K562 (cell line): ENCODE data around the gene TFCP2L1. TPM values are rescaled to one million over a fixed set of nuclear protein-coding genes. Genes with fewer than 3 reads are reported as not detected.

Source experiments
- ATAC-seq: fragments of 200-7000 bp; cut with Tn5 transposase; 3 replicates; pipeline ENCODE4 v1.9.1; 2020; ENCODE audit warnings: moderate library complexity
- BruUV-seq: library from RNA; stranded (reverse); fragments of 400-500 nt; replicated peaks from 2 replicates; lab custom pipeline; 2021; lab: Mats Ljungman, UMichigan
- CTCF ChIA-PET: fragments of 300-600 bp; formaldehyde crosslinking; extraction: SDS; loops from one replicate; lab custom pipeline; 2021; ENCODE audit warnings: low intra/inter-chr PET ratio; lab: Yijun Ruan, JAX
- POLR2A ChIA-PET: fragments of 300-600, 350-650 bp; sonication (Branson Sonifier 250); formaldehyde crosslinking; extraction: SDS; loops from one replicate; lab custom pipeline; 2021; ENCODE audit warnings: antibody characterized with exemption, inconsistent platforms; lab: Yijun Ruan, JAX
- DNase-seq, 4 experiments: peaks; one replicate each; pipeline versions ENCODE4 v3.0.0 to v3.0.0-alpha.2; 2011 to 2018; ENCODE audit warnings: low spot score in 3 of 4, mixed read lengths in 3 of 4; ENCODE audit errors: extremely low read depth in 1 of 4
- FAIRE-seq: peaks from 2 replicates; lab custom pipeline; 2011; peaks lifted over from hg19 to GRCh38; lab: Jason Lieb, UNC
- H2AFZ ChIP-seq: 2 replicates; pipeline ENCODE4 v1.6.0; 2011; ENCODE audit warnings: low read depth, low read length, control low read depth, inconsistent platforms
- H3K27ac ChIP-seq: fragments of 200-600 bp; 3 replicates; pipeline ENCODE4 v1.8.0; 2011; ENCODE audit warnings: low read depth, mild to moderate bottlenecking, control low read depth, inconsistent platforms, low read length, moderate library complexity, mixed read lengths; ENCODE audit errors: extremely low read depth
- H3K27me3 ChIP-seq, 2 experiments: fragments of 300-600 bp in 1 of 2; 2 replicates in 1 of 2; 3 replicates in 1 of 2; pipeline versions ENCODE4 v1.6.0 to v1.8.0; 2011; ENCODE audit warnings: inconsistent platforms in 2 of 2, low read length in 2 of 2, mild to moderate bottlenecking in 1 of 2, mixed read lengths in 1 of 2, moderate library complexity in 1 of 2; ENCODE audit not compliant: control insufficient read depth in 2 of 2, insufficient read depth in 2 of 2
- H3K36me3 ChIP-seq: fragments of 300-600 bp; 3 replicates; pipeline ENCODE4 v1.8.0; 2011; ENCODE audit warnings: mild to moderate bottlenecking, low read length, inconsistent platforms; ENCODE audit not compliant: control insufficient read depth, insufficient read depth
- H3K4me1 ChIP-seq, 2 experiments: fragments of 200-600 bp in 1 of 2; replicated peaks in 1 of 2; 2 replicates in 1 of 2; 3 replicates in 1 of 2; pipeline versions ENCODE4 v1.5.1 to v1.8.0; 2011; ENCODE audit warnings: inconsistent platforms in 2 of 2, low read length in 2 of 2, mild to moderate bottlenecking in 1 of 2, mixed read lengths in 1 of 2, moderate library complexity in 1 of 2; ENCODE audit not compliant: control insufficient read depth in 2 of 2, insufficient read depth in 2 of 2
- H3K4me2 ChIP-seq: 2 replicates; pipeline ENCODE4 v1.6.1; 2011; ENCODE audit warnings: low read length, control low read depth, inconsistent platforms, mixed read lengths; ENCODE audit not compliant: insufficient read depth
- H3K4me3 ChIP-seq: fragments of 200-600 bp; sonication (generic), shearing (Covaris generic); 2 replicates; pipeline ENCODE4 v1.5.1; 2016; ENCODE audit warnings: control low read depth, inconsistent platforms
- H3K79me2 ChIP-seq: fragments of 200-600 bp; 3 replicates; pipeline ENCODE4 v1.8.0; 2011; ENCODE audit warnings: low read length, inconsistent platforms; ENCODE audit not compliant: control insufficient read depth, insufficient read depth
- H3K9ac ChIP-seq, 2 experiments: 2 replicates each; pipeline versions ENCODE4 v1.6.0 to v1.6.1; 2011; ENCODE audit warnings: low read depth in 2 of 2, low read length in 2 of 2, control low read depth in 1 of 2, inconsistent platforms in 1 of 2, mild to moderate bottlenecking in 1 of 2, mixed read lengths in 1 of 2; ENCODE audit not compliant: insufficient read depth in 1 of 2
- H3K9me1 ChIP-seq: one replicate; pipeline ENCODE4 v1.6.0; 2011; ENCODE audit warnings: inconsistent platforms, mild to moderate bottlenecking, low read length, moderate library complexity; ENCODE audit not compliant: control insufficient read depth, insufficient read depth
- H3K9me3 ChIP-seq: replicated peaks from 2 replicates; pipeline ENCODE4 v1.5.1; 2011; ENCODE audit warnings: low read depth, low read length, inconsistent platforms; ENCODE audit not compliant: control insufficient read depth, insufficient read depth
- H4K20me1 ChIP-seq: replicated peaks from 2 replicates; pipeline ENCODE4 v1.6.1; 2011; ENCODE audit warnings: low read length, inconsistent platforms, mixed read lengths; ENCODE audit not compliant: control insufficient read depth, insufficient read depth
- CBX2 ChIP-seq: fragments of 200-600 bp; sonication (generic); IDR thresholded peaks from one replicate; pipeline ENCODE4 v1.6.1; 2012; ENCODE audit warnings: mild to moderate bottlenecking, low read length, inconsistent platforms; ENCODE audit not compliant: insufficient read depth, poor library complexity, severe bottlenecking
- CREM ChIP-seq: IDR thresholded peaks from 2 replicates; pipeline ENCODE4 v1.6.1; 2014; ENCODE audit warnings: antibody characterized with exemption, low read depth
- NEUROD1 ChIP-seq: fragments of 150-350 bp; IDR thresholded peaks from 2 replicates; pipeline ENCODE4 v1.6.1; 2014; ENCODE audit warnings: borderline replicate concordance, low read length, low read depth; ENCODE audit not compliant: partially characterized antibody
- SMARCA4 ChIP-seq: fragments of 450-650 bp; IDR thresholded peaks from 2 replicates; pipeline ENCODE4 v1.6.1; 2016
- ZNF174 ChIP-seq: fragments of 250-450 bp; sonication (Bioruptor Pico); IDR thresholded peaks from 2 replicates; pipeline ENCODE4 v1.4.0; 2020; ENCODE audit warnings: mild to moderate bottlenecking
- ZNF395 ChIP-seq: fragments of 200-800 bp; sonication (Bioruptor generic); IDR thresholded peaks from 2 replicates; pipeline ENCODE4 v1.6.1; 2017; ENCODE audit warnings: missing genetic modification characterization, missing compliant biosample characterization
- WGBS: fragments of 100-300 bp; shearing (Covaris generic); methylation state at CpG from one replicate; pipeline ENCODE4 v1.1.6; 2016; ENCODE audit warnings: low coverage, mixed read lengths; ENCODE audit not compliant: insufficient coverage; ENCODE audit errors: missing lambda C conversion rate; 5-methylcytosine and 5-hydroxymethylcytosine counted together
- in situ Hi-C: fragments of 300-500 bp; cut with MboI; formaldehyde crosslinking; loops from 4 replicates; pipeline ENCODE4 v1.15.0; 2018; ENCODE audit warnings: inconsistent platforms, mixed read lengths
- intact Hi-C: fragments of 100-400 bp; cut with micrococcal nuclease; formaldehyde crosslinking; loops from 2 replicates; pipeline ENCODE4 v1.14.2; 2022
- polyA plus RNA-seq, 8 experiments: library from polyadenylated mRNA; depleted of rRNA in 4 of 8; stranded (reverse) in 5 of 8; unstranded in 3 of 8; fragments of >200 nt; fragmentation: Nextera tagmentation in 2 of 8; fragmentation: Illumina TruSeq in 1 of 8; extraction: Ambion mirVana in 2 of 8; extraction: Trizol in 1 of 8; gene quantifications; 2 replicates each; pipeline versions ENCODE4 v1.2.1 to v1.2.3, GENCODE V29; 2011 to 2014; ENCODE audit warnings: inconsistent platforms in 1 of 8, missing spikeins in 1 of 8
- total RNA-seq, 7 experiments: library from RNA; depleted of rRNA in 6 of 7; stranded (reverse); fragments of >200 nt in 6 of 7; fragmentation: Illumina TruSeq in 2 of 7; extraction: Trizol in 2 of 7; gene quantifications; 2 replicates each; pipeline versions ENCODE4 v1.2.1 to v1.2.3, GENCODE V29; 2011 to 2021; ENCODE audit warnings: low replicate concordance in 1 of 7

The TFCP2L1 gene
- total and polyA plus RNA-seq, 9 of the 15 experiments (the other 6 are each of a cell fraction or from before 2014, with no cell fraction given) = 0.08 to 1.00 (median 0.42) TPM

GRCh38 chr2:121187982-121188411, 97.0 kb downstream of the TFCP2L1 start:
- H2AFZ ChIP-seq = no peak overlapping the region
- no peak overlapping the region for H3K4me3 ChIP-seq
- no peaks in the 10 kb centered on the region; a peak in 1 of 5 replicates for H3K4me1 ChIP-seq
- no peak overlapping the region for H3K9ac ChIP-seq
- POLR2A ChIA-PET = interaction anchor here (0.6 to 1.2 kb wide), 3 partner anchors 9 to 75 kb away, joined by 4 read pairs; no protein-coding TSS in a partner anchor
- no peaks in the 10 kb centered on the region for H3K36me3 ChIP-seq
- no peak for TF ChIP-seq CBX2
- no peaks in the 10 kb centered on the region; the same call in 1 of the 2 replicates for H4K20me1 ChIP-seq
- H3K9me3 ChIP-seq = no peaks in the 10 kb centered on the region
- 0% methylated on average over 6 of the region's 6 CpGs for WGBS
- no peak for DNase-seq
- no peak overlapping the region for H3K27ac ChIP-seq
- H3K4me2 ChIP-seq = no peak overlapping the region
- no TSS peak for BruUV-seq
- CTCF ChIA-PET = no interaction called here
- FAIRE-seq = no peak
- intact Hi-C loops (no loop called here), in situ Hi-C loops (no loop called here)
- H3K79me2 ChIP-seq = no peaks in the 10 kb centered on the region
- no peak for ATAC-seq
- peaks cover 2 to 60% of the 10 kb centered on the region in 2 experiments; a peak in 3 of 5 replicates for H3K27me3 ChIP-seq
- no peaks in the 10 kb centered on the region for H3K9me1 ChIP-seq

GRCh38 chr2:121187351-121187981, 97.5 kb downstream of the TFCP2L1 start:
- intact Hi-C loops = no loop called here
- FAIRE-seq (no peak), DNase-seq (no peak), ATAC-seq (no peak)
- 4% methylated on average over 17 of the region's 19 CpGs for WGBS
- Histone ChIP-seq H3K9ac (no peak overlapping the region), H3K9me3 (no peaks in the 10 kb centered on the region), H3K27me3 (peaks cover 2 to 55% of the 10 kb centered on the region in 2 experiments; a peak in 3 of 5 replicates), H3K4me3 (no peak overlapping the region), H2AFZ (no peak overlapping the region), H4K20me1 (no peaks in the 10 kb centered on the region; the same call in 1 of the 2 replicates), H3K27ac (no peak overlapping the region)
- no peak for TF ChIP-seq ZNF174 (CRISPR knock-in tag)
- no peak for TF ChIP-seq CREM
- no peak for TF ChIP-seq SMARCA4
- TF ChIP-seq NEUROD1 = no peak
- no peak for TF ChIP-seq ZNF395 (CRISPR knock-in tag)
- TF ChIP-seq, all 486 proteins: peak for 0
- ChIA-PET POLR2A (interaction anchor here (0.6 to 1.2 kb wide), 3 partner anchors 9 to 75 kb away, joined by 4 read pairs; no protein-coding TSS in a partner anchor), CTCF (no interaction called here)
- Histone ChIP-seq H3K36me3 (no peaks in the 10 kb centered on the region), H3K4me1 (no peaks in the 10 kb centered on the region; a peak in 1 of 5 replicates), H3K4me2 (no peak overlapping the region), H3K79me2 (no peaks in the 10 kb centered on the region), H3K9me1 (no peaks in the 10 kb centered on the region)
- in situ Hi-C loops = no loop called here
- BruUV-seq = no TSS peak
